Measurements from ENCODE around the gene PER1.

Gene PER1

DNA sequence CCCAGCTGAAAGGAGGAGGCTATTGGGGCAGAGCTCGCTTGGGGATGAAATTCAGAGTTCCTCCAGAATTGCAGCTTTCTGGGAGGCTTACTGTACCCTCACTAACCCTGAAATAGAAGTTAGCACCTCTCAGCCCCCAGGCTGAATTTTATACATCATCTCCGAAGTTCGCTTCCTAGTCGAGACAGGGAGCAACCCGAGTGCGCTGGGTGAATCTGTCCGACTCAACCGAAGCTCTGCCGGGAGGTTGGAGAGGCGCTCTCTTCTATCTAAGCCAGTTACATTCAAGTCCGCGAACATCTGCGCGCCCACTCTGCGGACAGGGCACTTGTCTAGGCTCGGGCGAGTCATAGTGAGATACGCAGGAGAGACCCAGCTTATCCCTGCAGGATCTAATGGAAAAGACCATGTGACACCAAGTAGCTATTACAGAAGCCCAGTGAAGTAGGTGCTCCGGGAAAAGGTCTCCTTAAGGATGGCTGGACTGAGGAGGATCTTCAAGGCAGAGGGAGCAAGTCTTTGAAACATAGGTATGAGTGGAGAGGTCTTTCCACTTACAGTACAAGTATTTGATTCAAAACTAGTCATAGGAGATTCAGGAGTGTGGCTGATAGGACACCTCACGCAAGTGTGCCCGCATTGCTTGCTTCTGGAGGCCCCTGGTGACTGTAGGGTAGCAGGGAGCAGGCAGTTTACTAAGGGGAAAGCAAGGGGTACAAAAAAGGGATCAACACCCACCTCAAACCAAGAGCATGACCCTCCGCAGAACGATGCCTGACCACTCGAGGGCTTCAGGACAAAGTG is 27.7 kb downstream of the PER1 start:
- TF ChIP-seq, protein P1, sequence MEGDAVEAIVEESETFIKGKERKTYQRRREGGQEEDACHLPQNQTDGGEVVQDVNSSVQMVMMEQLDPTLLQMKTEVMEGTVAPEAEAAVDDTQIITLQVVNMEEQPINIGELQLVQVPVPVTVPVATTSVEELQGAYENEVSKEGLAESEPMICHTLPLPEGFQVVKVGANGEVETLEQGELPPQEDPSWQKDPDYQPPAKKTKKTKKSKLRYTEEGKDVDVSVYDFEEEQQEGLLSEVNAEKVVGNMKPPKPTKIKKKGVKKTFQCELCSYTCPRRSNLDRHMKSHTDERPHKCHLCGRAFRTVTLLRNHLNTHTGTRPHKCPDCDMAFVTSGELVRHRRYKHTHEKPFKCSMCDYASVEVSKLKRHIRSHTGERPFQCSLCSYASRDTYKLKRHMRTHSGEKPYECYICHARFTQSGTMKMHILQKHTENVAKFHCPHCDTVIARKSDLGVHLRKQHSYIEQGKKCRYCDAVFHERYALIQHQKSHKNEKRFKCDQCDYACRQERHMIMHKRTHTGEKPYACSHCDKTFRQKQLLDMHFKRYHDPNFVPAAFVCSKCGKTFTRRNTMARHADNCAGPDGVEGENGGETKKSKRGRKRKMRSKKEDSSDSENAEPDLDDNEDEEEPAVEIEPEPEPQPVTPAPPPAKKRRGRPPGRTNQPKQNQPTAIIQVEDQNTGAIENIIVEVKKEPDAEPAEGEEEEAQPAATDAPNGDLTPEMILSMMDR (IDR thresholded peaks at IDR 0.05; ENCODE audit: insufficient read depth, missing control alignments): no peak
- DNase-seq (ENCODE audit: insufficient read length, low spot score) (no peak), FAIRE-seq (no peak)

DNA sequence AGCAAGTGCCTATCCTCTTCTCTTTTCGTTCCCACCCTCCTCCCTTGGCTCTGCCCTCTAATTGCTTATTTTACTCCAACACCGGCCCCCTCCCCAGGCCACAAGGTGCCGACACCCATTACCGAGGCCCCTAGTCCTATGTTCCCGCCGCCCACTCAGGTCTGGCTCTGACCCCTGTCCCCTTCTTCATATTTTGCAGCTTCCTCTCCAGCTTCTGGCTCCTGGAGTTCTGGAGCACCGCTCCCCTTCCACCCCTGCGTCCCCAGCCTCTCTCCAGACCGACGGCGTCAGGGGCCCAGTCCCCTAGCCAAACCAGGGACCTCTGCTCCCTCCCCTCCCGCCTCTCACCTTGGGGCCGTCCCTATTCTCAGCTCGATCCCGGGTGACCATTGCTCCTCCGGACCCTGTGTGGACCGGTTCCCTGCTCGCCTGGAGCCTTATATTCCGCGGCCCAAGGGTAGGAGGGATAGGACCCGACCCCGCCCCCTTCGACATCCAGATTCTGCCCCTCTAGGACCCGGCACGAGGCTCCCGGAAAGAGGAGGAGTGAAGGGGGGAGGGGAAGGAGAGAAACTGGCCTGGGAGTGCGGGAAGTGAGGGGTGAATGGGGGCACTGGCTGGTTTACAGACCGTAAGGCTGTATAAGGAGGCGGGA is 28.4 kb downstream of the PER1 start, which contains the start of gene HES7:
Gene HES7, minus strand, starts transcription at position 412 of the 655 bp plus-strand sequence. Its CDS starts 22 bp downstream, at position 390.
- TF ChIP-seq, protein P1 (IDR thresholded peaks at IDR 0.05; ENCODE audit: insufficient read depth, missing control alignments): no peak
- FAIRE-seq: no peak
- DNase-seq (ENCODE audit: insufficient read length, low spot score): no peak

- TF ChIP-seq, protein P1 (IDR thresholded peaks at IDR 0.05; ENCODE audit: insufficient read depth, missing control alignments): no peak
- no peak for FAIRE-seq
- DNase-seq (ENCODE audit: insufficient read length, low spot score): no peak
These were observed 29.1 kb downstream of the PER1 start for GRCh38 chr17:8122924-8123694.

DNA sequence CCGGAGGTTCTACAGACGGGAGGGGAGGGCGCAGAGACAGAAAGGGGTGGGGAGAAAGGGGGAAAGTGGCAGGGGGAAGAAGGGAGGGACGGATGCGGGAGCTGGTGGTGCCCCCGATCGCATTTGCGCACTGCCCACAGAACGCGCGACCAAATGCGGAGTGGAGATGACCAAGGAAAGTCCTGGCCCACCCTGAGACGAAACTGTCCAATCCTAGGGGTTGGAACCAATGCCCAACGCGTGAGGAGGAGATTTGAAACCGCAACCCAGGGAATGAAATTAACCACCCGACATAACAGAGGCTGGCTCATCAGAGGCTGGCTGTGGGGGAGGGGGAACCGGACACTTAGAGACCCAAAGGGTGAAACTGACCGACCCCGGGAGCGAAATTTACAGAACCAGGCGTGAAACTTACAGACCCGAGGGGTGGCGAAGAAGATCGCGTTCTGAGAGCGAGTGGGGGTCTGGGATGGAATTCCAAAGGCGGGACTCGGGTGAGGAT is 29.7 kb downstream of the PER1 start:
- no peak for FAIRE-seq
- TF ChIP-seq, protein P1 (IDR thresholded peaks at IDR 0.05; ENCODE audit: insufficient read depth, missing control alignments): no peak
- no peak for DNase-seq (ENCODE audit: insufficient read length, low spot score)

GRCh38 chr17:8121681-8122421 is 30.4 kb downstream of the PER1 start:
- DNase-seq (ENCODE audit: insufficient read length, low spot score) (no peak), FAIRE-seq (no peak)

DNA sequence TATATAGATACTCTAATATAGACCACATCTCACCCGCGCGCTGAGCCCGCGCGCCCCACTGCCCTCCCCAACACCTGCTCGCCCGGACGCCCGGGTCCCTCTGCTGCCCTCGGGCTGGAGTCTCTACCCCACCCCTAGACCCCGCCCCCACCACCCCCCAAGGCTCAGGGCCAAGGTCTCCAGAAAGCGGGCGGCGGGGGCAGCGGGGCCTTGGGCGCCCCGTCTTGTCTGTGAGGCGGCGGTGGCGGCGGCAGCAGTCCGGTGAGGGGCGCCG is 30.9 kb downstream of the PER1 start:
- TF ChIP-seq, protein P1 (IDR thresholded peaks at IDR 0.05; ENCODE audit: insufficient read depth, missing control alignments): no peak
- FAIRE-seq: no peak
- DNase-seq (ENCODE audit: insufficient read length, low spot score): no peak

More at GRCh38 chr17:8121681-8122421, 30.4 kb downstream of the PER1 start:
- TF ChIP-seq, protein P1 (IDR thresholded peaks at IDR 0.05; ENCODE audit: insufficient read depth, missing control alignments): peak; percentile 27
